ENCODE results near the gene EPAS1.

DNA sequence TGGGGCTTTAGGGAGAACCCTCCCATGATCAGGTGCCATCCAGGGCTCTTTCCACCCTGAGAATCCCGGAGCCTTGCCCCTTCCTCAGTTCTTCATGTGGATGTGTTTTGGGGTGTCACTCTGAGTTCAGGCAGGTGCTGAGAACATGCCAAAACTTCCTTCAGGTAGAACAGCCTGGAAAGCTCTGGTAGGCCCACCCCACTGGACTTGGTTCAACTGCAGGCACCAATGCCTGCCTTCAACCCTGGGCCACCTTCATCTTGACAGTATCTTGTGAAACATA is 85.8 kb downstream of the EPAS1 start:
- no peak for TF ChIP-seq JUND (IDR thresholded peaks at IDR 0.05)
- TF ChIP-seq POLR2A (IDR thresholded peaks at IDR 0.05; ENCODE audit: borderline replicate concordance, extremely low read depth, insufficient read depth, insufficient read length): no peak
- TF ChIP-seq, protein P1, sequence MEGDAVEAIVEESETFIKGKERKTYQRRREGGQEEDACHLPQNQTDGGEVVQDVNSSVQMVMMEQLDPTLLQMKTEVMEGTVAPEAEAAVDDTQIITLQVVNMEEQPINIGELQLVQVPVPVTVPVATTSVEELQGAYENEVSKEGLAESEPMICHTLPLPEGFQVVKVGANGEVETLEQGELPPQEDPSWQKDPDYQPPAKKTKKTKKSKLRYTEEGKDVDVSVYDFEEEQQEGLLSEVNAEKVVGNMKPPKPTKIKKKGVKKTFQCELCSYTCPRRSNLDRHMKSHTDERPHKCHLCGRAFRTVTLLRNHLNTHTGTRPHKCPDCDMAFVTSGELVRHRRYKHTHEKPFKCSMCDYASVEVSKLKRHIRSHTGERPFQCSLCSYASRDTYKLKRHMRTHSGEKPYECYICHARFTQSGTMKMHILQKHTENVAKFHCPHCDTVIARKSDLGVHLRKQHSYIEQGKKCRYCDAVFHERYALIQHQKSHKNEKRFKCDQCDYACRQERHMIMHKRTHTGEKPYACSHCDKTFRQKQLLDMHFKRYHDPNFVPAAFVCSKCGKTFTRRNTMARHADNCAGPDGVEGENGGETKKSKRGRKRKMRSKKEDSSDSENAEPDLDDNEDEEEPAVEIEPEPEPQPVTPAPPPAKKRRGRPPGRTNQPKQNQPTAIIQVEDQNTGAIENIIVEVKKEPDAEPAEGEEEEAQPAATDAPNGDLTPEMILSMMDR (IDR thresholded peaks at IDR 0.05 in 2 of 3, conservative IDR thresholded peaks at IDR 0.05 in 1 of 3; ENCODE audit: borderline replicate concordance in 1 of 3, insufficient read depth in 1 of 3, low read depth in 2 of 3, low read length in 2 of 3): no peak
- no peak for TF ChIP-seq EZH2 (IDR thresholded peaks at IDR 0.05)
- no peak for TF ChIP-seq YY1 (IDR thresholded peaks at IDR 0.05; ENCODE audit: extremely low read depth, insufficient replicate concordance, low read depth, low read length)
- no peak for TF ChIP-seq RAD21 (IDR thresholded peaks at IDR 0.05; ENCODE audit: low read depth)
- no peak for TF ChIP-seq ATF3 (IDR thresholded peaks at IDR 0.05)
- TF ChIP-seq, protein P2, sequence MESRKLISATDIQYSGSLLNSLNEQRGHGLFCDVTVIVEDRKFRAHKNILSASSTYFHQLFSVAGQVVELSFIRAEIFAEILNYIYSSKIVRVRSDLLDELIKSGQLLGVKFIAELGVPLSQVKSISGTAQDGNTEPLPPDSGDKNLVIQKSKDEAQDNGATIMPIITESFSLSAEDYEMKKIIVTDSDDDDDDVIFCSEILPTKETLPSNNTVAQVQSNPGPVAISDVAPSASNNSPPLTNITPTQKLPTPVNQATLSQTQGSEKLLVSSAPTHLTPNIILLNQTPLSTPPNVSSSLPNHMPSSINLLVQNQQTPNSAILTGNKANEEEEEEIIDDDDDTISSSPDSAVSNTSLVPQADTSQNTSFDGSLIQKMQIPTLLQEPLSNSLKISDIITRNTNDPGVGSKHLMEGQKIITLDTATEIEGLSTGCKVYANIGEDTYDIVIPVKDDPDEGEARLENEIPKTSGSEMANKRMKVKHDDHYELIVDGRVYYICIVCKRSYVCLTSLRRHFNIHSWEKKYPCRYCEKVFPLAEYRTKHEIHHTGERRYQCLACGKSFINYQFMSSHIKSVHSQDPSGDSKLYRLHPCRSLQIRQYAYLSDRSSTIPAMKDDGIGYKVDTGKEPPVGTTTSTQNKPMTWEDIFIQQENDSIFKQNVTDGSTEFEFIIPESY (IDR thresholded peaks at IDR 0.05; ENCODE audit: extremely low read depth, insufficient replicate concordance, low read length): no peak
- no peak for TF ChIP-seq MAX (IDR thresholded peaks at IDR 0.05)
- TF ChIP-seq EGR1 (IDR thresholded peaks at IDR 0.05; ENCODE audit: low read depth): no peak

Data from HCT116 (cell line).